NCI-H1105 (cell line): Measurements from ENCODE around the gene CEP104.
"Not testable (repeated sequence)": the region's sequence is repeated elsewhere in the genome, so short reads cannot be mapped to it uniquely, and the experiment has no call there.

ENCODE experiments used
- DNase-seq: peaks from one replicate; lab custom pipeline; 2025; lab: John Stamatoyannopoulos, UW

CEP104 gene

DNA sequence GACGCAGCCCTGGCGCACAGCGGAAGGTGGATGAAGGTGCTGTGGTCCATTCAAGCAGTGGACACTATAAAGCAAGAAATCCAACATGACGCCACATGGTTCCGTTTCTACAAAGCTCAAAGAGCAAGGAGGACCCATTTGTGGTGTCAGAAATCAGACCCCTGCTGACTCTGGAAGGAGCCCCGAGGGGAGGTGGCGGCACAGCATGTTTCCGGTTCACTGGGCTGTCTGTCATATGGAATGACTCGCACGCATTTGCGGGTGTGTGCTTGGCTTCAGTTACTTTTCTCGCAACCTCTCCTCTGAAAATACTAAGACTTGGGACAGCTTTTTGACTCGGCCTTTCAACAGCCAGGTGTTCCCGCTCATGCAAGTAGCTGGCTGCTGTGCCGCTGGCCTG, 31.7 kb downstream of the CEP104 start:
- no peak for DNase-seq

DNA sequence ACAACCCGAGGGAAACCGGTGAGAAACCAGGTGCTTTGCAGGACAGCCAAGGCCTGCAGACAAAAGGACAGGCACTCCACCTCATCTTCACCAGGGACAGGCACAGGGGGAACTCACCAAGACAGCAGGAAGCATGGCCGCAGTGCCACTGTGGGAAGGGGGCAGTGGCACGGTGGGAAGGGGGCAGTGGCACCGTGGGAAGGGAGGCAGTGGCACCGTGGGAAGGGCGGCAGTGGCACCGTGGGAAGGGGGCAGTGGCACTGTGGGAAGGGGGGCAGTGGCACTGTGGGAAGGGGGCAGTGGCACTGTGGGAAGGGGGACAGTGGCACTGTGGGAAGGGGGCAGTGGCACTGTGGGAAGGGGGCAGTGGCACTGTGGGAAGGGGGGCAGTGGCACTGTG, 32.4 kb downstream of the CEP104 start:
- no peak for DNase-seq

DNA sequence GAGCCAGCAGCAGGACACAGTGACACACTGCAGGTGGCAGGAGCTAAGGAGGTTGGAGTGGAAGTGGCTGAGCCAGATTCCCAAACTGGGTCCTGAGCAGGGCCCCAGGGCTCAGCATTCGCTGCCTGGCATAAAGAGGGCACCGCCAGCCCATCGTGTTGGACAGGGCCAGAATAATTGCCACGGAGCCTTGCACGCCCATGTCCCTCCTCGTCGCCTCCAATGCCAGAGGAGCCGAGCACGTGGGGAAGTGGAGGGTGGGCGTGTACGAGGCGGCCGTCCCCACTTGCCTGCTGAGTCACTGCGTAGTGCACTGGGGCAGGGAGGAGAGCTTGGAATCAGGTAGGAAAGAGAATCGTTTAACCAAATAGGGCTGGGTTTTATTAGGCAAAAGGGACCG, 34.6 kb downstream of the CEP104 start:
- no peak for DNase-seq

DNA sequence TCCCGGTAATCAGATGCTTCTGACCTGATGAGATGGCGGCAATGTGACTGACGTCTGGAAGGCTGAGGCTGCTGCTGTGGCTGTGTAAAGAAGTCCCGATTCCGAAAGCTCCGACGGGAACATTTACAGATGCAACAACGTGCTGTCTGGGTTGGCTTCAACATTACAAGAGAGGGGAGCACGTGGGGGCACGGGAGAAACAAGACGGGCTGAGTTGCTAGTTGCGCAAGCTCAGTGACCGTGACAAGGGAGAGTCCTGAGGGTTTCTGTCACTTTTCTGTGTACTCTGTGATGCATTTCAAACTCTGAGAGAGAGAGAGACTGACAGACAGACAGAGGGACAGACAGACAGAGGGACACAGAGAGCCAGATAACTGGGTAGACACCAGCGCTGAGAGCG, 35.1 kb downstream of the CEP104 start:
- no peak for DNase-seq

DNA sequence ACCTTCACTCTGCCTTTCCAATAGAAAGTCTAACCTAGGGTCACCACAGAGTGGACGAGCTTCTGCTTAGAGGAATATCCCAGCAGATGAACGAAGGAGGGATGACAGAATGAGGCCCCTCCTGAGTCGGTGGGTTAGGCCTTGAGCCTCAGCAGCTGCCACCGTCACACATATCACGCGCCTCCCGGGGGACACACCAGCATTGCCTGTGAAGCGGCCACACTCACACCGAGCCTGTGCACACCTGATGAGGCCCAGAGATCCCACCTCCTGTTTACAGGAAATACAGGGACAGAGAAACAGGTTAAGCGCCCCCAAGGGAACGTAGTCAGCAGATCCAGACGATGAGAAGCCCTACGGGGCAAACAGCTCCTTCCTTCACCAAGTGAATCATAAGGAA, 35.6 kb downstream of the CEP104 start:
- DNase-seq, result no peak

DNA sequence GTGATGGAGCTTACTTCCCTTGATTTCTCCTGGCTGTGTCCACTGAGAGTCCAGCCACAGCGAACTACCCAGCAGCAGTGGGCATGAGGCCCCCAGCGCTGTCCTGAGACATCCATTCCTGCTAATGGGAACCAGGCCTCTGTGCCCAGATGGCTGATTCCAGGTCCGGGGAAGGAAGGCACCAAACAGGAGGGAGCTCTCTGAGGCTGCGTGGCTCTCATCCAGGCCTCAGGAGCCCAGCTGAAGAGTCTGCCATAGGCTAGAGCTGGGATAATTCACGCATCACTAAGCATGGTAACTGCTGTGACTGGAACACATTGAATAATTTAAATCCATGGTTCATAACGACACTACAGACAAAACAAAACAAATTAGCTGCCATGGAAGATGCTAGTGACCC, 36.0 kb downstream of the CEP104 start:
- DNase-seq, result peak; percentile 46

DNA sequence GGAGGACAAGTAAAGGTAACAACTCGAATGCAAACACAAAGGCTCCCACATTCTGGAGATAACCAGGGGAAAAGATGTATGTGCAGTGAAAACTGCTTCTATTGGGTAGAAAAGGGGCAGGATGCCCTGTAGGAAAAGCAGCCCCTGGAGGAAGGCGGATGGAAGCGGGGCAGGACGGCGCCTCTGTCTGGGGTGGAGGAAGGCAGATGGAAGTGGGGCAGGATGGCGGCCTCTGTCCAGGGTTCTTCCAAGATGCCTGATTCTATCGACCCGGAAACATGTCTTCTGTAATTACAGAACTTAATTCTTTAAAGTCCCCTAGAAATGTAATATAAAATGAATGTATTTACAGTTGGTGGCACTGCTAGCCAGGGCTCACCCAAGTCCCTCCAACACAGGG, 36.7 kb downstream of the CEP104 start:
- no peak for DNase-seq

DNA sequence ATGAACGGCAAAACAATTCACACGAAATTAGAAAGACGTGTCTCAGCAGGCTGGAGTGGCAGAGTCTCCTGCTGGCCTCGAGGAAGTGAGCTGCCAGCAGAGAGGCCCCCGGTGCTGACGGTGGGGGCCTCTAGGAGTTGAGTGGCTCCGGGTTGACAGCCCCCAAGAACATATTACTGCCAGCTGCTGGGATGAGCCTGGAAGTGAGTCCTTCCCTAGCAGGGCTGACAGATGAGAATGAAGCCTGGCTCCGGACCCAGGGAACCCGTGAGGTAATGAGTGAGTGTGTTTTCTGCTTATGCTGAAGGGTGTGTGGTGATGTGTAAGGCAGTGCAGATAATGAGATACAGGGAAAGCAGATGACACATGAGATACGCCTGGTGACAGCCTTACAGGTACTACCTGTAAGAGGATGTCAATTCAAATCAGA, 37.2 kb downstream of the CEP104 start:
- DNase-seq, result no peak

DNA sequence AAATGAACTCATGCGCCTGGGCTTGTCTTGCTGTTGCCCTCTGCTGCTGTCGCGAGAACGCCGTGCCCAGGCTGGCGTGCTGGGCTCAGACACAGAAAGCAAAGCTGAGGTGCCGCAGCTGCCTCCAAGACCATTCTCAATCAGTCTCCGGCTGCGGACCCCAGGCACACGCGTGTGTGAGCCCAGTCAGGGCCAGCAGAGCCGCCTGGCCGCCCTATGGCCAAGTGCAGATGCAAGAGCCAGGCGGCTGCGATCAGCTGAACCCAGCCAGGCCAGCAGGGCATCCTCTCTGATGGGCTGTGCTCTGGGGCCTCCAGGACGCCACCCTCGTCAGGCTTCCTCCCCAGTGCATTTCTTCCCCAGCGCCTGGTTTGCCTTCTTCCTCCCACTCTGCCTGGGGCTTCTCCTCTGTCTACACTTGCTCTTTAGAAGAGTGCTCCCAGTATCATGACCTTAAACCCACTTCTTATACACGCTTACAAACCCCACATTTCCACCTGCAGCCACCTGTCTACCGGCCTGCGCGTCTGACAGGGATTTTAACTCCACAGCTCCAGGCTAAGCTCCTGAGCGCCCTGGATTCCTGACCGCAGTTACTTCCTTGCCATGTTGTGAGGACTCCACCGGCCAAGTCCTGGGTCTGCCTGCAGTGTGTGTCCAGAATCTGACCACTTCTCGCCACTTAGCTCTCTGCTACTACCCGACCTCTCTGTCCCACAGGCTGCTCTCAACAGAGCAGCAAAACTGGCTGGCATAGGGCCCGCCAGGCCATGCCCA, 39.0 kb downstream of the CEP104 start:
- DNase-seq, result no peak

DNA sequence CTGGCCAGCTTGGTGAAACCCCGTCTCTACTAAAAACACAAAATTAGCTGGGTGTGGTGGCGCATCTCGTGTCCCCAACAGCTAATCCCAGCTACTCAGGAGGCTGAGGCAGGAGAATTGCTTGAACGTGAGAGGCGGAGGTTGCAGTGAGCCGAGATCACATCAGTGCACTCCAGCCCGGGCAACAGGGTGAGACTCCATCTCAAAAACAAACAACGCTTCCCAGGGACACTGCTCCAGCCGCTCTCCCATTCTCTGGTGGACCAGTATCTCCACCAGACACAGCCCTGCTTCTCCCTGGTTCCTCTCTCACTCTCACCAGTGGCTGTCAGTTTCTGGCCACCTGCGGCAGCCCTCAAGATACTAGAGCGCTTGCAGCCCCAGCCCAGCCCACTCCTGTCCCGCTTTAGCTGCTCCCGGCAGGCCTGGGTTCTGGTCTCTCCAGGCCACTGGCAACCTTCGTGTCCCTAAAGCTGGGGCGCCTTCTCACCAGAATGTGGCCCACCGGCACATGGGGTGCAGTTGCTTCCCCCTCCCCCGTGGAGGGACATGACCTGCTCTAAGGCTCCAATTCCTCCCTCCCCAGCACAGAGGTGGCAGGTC, 39.8 kb downstream of the CEP104 start:
- DNase-seq, result no peak

DNA sequence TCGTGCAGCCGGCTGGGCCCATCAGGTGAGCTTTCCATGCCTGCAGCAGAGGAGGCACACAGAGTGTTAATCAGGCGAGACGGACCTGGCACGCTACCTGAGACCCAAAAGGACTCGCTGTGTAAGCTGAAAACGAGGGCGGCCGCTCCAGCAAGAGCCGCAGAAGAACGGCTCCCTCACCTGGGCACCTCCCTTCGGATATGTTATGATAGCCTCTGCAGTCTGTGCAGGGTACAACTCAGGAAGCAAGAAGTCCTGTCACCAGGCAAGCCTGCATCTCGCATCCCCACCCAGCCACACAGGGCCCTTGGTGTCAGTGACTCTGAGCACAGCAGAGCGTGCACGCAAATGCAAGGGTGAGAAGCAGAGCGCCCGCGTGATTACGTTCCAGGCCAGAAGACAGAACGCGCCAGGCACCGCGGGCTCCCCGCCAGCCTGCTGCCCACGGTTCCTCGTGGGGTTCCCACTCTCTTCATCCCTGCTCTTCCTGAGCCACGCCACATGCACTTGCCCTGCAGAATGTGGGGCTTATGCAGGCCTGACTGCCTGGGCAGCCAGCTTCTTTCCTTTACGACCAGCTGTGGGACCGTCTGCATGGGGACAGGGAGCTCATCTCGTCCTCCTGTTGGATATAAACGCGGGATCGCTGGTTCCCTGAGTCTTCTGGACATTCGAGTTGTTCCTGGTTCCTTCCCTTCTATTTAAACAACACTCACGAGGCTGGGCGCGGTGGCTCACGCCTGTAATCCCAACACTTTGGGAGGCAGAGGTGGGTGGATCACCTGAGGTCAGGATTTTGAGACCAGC, 40.5 kb downstream of the CEP104 start:
- DNase-seq, result no peak

DNA sequence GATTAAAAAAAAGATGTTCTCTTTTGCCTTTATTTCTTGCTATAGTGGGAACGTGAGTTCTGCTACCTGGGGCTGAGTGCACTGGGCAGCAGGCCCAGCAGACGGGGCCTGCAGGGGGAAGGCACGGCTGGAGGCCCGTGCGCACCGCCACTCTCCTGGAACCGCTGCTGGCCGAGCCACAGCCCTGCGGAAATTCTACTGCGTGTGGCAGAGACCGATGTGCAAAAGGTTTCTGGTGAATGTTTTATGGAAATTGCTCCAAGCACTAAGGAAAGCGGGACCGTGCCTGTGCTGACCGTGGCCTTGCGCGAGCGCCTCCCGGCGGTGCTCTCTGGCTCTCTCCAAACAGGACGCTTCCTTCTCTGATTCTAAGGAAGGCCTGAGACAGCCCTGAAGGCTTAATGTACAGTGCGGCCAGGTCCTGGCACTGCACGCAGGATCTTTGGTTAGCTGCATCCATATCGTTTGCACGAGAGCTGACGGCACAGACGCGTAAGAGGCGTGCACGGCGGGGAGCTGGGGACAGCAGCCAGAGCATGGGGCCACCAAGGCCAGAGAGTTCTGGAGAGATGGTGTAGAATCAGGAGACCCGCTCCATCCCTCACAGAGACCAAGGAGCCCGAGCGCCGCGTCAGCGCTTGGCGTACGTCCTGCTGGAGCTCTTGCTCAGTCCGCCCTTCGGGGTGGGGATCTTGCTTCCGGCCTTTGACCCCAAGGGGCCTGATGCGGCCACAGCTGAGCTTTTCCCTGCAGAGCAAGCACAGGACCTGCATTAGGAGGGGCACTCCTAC, 42.0 kb downstream of the CEP104 start:
- no peak for DNase-seq

DNA sequence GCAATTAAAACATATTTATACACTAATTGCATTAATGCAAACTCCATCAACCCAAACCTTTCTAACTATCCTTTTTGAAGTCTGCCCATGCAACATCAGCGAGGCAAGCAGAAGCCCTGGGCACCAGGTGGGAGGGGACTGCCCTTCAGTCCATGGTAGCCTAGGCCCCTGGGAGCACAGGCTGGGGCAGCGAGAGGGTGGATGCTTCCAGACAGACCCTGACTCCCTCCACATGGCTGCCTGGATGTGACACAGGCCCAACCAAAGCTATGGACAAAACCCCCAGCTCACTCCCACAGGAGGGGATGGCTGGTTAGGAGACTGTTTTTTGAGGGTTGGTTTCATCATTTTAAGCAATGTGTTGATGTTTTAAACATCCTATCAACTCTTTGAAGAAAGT, 42.9 kb downstream of the CEP104 start:
- no peak for DNase-seq

DNA sequence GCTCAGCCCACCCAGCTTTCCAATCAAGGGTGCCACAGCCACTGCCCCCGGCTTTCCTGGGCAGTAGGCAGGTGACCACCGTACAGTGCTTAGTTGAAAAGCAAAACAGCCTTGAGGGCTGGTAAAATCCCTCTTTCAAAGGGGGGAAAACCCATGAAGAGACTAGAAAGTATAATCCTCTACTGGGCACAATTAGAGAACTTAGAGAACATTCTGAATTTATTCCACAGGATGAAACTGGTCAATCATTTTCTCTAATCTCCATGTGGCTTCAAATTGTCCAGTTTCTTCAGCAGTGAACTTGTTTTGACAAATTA, 45.5 kb downstream of the CEP104 start:
- DNase-seq, result no peak

DNA sequence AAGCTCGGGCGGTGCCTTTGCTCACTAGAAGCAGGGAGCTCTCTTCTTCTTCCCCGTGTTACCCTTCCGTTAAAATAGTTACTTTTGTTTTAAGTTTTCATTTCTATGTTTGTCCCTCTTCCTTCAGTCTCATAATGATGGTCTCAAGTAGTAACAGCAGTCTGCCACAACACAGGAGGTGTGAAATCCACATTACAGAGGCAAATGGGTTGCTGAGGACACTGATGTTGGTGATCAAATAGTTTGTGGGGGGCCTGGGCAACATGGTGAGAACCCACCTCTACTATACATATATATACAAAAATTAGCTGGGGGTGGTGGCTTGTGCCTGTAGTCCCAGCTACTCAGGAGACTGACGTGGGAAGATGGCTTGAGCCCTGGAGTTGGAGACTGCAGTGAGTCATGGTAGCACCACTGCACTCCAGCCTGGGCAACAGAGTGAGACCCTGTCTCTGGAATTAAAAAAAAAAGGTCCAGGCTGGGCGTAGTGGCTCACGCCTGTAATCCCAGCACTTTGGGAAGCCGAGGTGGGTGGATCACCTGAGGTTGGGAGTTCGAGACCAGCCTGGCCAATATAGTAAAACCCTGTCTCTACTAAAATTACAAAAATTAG, 46.8 kb downstream of the CEP104 start:
- DNase-seq, result not testable (repeated sequence)

DNA sequence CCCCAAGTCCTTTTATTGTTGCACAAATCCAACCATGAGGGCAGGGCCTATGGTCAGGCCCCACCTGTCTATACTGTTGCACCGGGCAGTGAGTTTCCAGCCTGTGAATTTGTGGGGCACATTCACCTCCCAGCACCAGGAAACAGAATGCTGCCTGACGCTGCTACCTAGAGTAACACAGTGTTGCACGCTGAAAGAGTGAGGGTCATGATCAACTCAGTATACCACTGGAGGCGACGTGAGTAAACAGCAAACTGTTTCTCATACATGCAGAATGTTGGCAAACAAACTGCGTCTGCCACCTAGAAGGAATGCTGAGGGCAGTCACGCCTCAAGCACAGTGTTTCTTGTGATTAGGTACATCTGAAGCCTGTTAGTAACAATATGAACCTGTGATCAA, 47.3 kb downstream of the CEP104 start:
- no peak for DNase-seq

DNA sequence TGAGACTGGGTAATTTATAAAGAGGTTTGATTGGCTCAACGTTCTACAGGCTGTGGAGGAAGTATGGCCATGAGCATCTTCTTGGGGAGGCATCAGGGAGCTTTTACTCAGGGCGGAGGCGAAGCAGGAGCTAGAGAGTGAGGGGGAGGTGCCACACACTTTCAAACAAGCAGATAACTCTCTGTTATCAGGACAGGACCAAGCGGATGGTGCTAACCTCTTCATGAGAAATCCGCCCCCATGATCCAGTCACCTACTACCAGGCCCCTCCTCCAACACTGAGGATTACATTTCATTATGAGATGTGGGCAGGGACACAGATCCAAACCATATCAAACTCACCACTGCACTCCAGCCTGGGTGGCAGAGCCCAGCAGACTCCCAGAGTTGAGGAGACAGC, 49.2 kb downstream of the CEP104 start:
- DNase-seq, result no peak

DNA sequence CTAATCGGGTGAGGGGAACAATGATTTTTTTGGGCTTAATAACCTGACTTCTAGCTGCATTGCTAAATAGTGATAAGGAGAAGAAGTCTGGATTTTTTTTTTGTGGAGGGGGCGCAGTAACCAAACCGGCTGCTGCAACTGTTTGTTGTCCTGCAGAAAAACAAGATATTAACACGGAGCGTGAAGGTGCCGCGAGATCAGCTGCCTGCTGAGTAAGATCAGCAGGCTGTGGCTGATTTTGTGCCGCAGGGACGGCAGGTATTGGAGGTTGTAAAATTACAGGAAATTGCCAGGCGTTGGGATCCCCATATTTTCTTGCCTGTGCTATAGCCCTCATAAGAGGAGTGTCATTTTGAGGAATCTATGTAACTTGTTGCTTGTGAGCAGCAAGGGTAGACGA, 52.0 kb downstream of the CEP104 start:
- no peak for DNase-seq

DNA sequence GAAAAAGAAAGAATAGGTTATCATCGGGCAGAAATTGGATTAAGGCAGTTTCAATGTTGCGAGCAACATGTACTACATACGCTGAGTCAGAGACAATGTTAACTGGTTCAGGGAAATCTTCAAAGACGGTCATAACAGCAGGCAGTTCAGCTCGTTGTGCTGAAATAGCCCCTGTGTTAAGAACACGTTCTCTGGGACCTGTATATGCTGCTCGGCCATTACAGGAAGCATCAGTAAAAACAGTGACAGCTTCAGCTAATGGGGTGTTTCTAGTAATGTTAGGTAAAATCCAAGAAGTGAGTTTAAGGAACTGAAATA, 52.4 kb downstream of the CEP104 start:
- not testable (repeated sequence) for DNase-seq

DNA sequence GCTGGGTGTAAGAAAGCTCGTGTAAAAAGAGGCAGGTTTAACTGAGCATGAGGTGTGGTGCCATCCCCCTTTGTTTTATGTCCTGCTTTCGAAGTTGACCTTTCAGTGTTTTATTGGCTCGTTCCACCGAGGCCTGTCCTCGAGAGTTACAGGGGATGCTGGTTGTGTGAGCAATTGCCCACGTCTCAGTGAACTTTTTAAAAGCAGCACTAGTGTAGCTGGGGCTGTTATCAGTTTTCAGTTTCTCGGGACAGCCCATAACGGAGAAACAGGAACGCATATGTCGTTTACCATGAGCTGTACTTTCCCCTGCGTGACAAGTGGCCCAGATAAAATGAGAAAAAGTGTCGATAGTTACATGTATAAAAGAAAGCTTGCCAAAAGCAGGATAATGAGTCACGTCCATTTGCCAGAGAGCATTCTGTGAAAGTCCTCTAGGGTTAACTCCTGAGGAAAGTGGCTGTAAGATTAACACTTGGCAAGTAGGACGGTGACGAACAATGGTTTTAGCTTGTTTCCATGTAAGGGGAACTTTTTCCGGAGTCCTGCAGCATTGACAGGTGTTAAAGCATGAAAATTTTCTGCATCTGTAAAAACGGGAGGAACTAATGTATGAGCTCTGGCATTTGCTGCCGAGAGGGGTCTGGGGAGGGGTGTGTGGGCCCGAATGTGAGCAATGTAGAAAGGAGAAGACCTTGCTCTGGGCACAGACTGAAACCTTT, 52.9 kb downstream of the CEP104 start:
- DNase-seq, result no peak

DNA sequence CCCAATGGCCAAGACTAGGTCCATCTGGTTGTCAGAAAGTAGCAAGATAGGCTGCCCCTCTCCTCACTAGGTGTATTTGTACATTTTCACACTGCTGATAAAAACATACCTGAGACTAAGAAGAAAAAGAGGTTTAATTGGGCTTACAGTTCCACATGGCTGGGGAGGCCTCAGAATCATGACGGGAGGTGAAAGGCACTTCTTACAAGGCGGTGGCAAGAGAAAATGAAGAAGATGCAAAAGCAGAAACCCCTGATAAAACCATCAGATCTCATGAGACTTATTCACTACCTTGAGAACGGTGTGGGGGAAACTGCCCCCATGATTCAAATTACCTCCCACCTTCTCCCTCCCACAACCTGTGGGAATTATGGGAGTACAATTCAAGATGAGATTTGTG, 56.2 kb downstream of the CEP104 start:
- DNase-seq, result not testable (repeated sequence)
